HG03064 (cell line): ENCODE data around the gene ZNF688.
A peak's percentile ranks its signal among the peaks of the same experiment; 100 is the strongest.

Experiments
- ATAC-seq: cut with Tn5 transposase; IDR thresholded peaks from one replicate; pipeline ENCODE4 v1.9.1; 2021; ENCODE audit warnings: low read depth; ENCODE audit not compliant: unreplicated experiment

Gene ZNF688

DNA sequence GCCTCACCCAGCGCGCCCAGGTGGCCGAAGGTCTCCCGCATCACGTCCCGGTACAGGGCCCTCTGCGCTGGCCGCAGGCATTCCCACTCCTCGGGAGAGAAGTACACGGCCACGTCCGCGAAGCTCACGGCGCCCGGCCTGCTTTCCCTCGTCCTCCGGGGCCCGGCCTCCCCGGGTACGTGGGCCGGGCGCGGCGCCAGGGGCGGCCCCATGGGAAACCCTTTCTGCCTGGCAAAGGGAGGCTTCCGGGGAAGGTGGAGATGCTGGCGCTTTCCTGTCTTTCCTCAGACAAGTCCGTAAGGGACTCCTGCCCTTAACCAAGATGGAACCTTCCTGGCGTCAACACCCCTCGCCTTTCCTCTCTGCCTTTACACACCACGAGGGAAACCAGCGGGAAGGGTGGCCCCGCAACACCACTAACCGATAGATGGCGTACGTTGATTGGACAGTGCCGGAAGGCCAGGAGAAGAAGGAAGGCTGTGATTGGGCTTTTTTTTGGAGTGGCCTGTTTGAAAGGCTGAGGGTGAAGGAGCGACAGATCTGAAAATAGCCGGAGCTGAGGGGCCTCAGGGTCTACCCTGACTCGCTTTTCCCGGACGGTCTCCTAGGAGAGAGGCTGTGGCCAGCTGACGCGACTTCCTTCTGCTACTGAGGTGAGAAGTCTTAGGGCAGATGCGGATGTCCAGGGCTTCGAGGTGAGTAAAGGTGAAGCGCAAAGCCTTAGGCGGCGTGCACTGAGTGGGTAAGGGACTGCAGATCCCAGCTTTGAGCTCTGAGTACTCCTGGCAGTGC is 14.1 kb upstream of the ZNF688 start, which contains the start of gene ZNF785:
Gene ZNF785, minus strand, starts transcription at position 298 of the 792 bp plus-strand sequence. Its CDS starts 86 bp downstream, at position 212.
- ATAC-seq = peak; percentile 64

DNA sequence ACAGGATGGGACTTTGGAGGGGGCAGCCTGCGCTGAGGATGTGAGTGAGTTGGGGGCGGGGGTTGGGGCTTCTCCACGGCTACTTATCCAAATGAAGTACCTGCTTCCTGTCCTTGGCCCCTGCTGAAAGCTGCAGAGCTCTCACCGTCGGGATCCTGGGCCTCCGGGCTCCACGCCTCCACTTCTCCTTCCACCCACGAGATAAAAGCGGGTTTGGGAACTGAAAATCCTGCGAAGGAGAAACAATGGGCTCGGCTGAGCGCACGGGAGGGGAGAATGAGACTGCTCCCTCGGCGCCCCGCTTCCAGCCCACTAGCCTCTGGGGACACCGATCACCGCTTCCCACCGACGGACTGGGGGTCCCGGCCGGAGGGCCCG is 13.5 kb upstream of the ZNF688 start:
- ATAC-seq = peak; percentile 26

DNA sequence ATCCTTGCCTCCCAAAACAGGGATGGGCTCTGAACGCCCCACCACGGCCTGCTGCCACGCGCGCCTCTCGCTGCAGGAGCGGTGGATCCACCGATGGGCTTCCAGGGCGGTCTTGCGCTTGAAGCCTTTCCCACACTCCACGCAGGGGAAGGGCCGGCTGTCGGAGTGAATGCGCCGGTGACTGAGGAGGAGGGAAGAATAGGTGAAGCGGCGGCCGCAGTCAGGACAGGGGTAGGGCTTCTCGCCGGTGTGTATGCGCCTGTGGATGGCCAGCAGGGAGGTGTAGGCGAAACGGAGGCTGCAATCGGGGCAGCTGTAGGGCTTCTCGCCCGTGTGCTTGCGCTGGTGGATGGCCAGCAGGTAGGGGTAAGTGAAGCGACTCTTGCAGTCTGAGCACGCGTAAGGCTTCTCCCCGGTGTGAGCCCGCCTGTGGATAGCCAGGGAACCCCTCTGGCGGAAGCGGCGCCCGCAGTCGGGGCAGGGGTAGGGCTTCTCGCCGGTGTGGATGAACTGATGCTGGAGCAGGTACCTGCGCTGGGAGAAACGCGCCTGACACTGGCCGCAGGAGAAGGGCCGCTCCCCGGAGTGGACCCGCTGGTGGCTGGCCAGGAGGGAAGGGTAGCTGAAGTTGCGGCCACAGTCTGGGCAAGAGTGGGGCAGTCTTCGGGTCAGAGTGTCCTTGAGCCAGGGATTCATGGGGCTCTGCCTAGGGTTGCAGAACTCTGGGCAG is 11.3 kb upstream of the ZNF688 start:
- no peak for ATAC-seq

DNA sequence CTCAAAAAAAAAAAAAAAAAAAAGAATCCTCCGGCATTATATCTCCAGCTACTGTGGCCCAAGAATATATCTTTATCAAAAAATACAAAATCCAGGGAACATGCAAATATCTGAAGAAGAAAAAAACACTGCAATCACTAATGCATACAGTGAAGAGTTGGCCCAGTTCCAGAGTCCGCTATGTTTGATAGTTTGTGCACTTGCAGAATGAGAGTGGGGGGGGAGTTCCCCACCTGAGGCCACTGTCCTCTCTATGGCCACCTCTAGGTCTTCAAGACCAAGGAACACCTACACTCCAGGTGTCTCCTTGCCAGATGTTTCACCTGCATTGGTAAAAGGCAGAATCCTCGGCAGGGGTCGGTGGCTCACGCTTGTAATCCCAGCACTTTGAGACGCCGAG is 9.9 kb upstream of the ZNF688 start:
- no peak for ATAC-seq

DNA sequence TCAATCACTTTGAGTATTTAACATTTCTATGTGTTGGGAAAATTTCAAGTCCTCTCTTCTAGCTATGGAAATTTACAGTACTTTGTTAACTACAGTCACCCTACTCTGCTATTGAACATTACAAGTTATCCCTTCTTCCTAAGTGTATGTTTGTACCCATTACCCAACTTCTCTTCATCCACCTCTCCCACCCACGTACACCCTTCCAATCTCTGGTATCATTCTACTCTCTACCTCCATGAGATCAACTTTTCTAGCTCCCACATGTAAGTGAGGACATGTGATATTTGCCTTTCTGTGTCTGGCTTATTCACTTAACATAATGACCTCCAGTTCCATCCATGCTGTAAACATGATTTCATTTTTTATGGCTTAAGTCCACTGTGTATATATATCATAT is 3.2 kb upstream of the ZNF688 start:
- no peak for ATAC-seq

DNA sequence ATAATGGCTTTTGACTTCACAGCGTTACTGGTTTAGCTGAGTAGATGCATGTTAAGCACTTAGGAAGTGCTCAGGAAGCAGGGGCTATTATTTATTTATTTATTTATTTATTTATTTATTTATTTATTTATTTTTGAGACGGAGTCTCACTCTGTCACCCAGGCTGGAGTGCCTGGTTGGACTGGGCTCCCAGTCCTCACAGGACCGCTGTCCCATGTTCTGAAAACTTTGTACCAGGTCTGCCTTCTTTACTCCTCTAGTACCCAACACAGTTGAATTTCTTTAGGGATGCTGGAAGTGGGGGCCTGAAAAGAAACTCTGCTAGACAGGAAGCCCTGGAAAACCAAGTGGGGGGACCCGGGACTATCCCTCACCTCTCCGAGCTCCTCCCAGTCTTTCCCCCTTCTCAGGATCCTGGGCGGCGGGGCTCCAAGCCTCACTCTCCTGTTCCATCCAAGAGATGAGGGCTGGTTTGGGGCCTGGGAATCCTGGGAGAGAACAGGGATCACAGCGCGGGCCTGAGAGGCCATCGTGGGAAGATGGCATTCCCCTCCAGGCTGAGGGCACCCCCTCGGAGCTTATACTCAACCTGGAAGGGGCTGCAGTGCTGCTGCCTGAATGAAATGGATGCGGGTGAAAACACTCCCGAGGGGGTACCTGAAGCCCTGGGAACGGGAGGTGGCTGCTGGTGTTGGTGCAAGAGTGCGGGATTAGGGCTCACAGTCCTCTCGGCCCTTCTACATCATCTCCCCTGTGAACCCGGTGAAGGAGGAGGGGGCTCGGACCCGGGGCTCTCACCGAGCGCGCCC is 674 bp downstream of the ZNF688 start:
- no peak for ATAC-seq

DNA sequence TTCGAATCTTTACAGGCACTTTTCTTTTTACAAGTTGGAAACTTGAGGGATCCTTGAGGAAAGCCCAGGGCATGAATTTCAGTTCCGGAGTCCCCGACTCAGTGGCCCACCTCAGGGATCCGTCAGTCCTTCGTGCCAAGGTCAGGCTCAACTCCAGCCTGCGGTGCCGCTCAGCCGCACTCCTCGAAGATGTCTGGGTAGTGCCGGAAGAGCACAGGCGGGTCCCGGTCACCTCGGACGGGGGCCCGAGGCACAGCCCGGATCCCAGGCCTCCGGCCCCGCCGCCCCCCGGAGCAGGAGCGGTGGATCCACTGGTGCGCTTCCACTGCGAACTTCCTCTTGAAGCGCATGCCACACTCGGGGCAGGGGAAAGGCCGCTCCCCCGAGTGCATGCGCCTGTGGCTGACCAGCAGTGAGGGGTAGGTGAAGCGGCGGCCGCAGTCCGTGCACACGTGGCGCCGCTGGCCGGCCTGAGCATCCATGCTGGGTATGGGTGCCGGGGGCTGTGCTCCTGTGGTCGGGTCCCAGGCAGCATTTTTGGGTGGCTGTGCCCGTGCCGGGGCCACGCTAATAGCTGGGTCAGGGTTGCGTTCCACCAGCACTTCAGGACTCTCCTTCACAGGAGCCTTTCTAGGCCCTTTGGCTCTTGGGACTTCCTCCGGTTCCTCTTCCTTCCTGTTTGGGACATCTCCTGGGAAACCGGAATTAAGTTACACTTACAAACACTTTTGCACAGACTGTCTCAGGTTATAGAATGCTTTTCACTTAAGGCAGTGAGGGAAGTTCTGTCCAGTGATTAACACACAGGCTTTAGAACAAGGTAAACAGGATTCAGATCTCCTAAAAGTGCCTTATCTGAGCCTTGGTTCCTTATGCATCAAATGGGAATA is 1.5 kb downstream of the ZNF688 start:
- ATAC-seq = no peak

DNA sequence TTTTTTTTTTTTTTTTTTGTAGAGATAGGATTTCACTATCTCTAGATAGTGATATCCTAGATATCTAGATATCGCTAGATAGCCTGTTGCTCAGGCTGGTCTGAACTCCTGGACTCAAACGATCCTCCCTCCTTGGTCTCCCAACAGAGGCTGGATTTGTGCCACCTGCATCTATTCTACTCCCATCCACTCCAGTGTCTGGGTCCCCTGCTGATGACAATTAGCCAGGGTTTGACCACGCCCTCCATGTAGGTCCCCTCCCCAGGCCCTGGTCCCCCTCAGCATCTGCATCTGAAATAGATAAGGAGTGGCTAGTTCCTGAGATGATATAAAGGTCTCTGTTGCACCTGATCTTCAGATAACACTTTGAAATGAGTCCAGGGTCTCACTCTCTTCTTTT is 2.2 kb downstream of the ZNF688 start:
- no peak for ATAC-seq

DNA sequence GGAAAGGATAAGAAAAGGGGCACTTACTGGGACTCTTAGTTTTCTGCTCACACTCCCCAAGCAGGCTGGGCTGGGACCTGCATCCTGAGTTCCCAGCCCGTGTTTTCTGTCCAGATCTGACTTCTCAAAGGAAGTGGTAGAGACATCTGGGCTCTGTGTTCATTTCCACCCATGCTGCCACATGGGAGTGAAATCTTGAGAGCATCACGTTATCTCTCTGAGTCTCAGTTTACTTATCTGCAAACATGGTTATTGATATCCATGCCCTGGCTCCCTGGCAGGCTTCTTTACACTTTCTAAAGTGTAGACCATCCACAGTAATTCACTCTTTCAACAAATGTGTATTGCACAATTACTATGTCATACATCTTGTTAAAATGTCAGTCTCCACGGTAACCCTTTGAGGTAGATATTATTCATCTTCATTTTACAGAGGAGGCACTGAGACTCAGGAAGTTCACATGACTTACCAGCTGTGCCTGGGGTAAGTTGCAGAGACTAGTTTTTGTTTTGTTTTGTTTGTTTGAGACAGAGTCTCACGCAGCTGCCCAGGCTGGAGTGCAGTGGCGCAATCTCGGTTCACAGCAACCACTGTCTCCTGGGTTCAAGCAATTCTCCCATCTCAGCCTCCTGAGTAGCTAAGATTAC is 3.4 kb downstream of the ZNF688 start:
- ATAC-seq = no peak

DNA sequence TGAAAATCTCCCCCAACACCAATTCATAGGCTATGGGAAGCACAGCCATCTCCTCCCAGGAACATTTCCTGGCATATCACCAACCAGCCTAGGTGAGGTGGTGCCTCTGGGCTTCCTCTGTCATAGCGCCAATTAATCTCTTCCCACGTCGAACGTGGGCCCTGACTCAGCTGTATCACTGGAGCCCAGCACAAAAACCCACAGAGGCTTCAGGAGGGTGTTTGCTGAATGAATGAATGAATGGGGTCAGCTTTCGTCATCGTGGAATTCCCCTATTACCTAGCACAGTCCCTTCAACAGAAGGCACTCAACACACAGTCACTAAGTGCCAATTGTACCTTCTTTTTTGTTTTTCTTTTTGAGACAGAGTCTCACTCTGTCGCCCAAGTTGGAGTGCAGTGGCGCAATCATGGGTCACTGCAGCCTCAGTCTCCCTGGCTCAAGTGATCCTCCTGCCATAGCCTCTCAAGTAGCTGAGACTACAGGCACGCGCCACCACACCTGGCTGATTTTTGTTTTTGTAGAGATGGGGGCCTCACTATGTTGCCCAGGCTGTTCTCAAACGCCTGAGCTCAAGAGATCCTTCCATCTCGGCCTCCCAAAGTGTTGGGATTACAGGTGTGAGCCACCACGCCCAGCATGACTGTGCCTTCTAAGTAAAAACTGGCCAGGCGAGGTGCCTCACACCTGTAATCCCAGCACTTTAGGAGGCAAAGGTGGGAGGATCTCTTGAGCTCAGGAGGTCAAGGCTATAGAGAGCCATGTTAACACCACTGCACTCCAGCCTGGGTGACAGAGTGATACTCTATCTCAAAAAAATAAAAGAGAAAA is 4.1 kb downstream of the ZNF688 start:
- no peak for ATAC-seq

DNA sequence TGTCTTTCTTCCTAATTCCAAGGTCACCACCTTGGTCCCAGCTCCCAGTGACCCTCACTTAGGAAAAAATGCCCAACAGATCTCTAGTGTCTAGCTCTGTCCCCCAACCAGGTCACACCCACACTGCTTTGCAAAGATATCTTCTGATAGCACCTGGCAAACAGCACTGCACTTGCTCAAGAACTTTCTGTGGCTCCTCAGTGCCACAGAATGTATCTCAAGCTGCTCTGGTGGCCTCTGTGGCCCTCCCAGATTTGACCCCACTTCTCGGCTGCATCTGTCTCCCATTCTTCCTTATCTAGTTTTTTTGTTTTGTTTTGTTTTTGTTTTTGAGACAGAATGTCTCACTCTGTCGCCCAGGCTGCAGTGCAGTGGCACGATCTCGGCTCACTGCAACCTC is 5.0 kb downstream of the ZNF688 start:
- no peak for ATAC-seq

DNA sequence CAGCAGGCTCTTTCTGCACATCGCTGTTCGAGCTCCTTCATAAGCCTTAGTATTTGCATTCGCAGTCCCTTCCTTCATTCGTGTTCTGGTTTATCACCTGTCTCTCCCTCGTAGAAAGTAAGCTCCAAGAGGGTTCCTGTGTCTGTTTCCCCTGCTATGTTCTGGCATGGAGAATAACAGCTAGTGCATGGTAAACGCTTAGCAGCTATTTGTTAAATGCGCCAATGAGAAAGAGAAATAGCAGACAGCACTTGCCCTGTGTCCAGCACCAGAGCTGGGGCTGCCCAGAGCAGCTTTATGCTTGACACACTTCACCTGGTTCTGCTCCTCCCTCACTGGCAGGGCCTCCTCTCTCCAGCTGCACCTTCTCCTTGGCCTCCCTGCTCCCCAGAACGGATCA is 5.5 kb downstream of the ZNF688 start:
- no peak for ATAC-seq

DNA sequence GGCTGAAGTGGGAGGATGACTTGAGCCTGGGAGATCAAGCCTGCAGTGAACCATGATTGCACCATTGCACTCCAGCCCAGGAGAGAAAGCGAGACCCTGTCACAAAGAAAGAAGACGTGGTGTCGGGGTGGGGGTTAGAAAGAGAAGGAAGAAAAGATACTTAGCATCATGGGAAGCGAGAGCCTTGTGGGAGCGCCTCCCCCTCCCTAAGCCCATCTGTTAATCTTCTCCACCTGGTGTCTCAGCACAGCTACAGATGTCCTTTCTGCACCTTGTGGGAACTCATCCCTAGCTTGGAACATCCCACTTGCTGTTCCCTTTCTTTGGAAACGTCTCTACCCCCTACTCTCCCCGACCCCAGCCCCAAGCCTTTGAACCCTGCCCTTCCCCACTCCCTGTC is 6.0 kb downstream of the ZNF688 start:
- no peak for ATAC-seq

DNA sequence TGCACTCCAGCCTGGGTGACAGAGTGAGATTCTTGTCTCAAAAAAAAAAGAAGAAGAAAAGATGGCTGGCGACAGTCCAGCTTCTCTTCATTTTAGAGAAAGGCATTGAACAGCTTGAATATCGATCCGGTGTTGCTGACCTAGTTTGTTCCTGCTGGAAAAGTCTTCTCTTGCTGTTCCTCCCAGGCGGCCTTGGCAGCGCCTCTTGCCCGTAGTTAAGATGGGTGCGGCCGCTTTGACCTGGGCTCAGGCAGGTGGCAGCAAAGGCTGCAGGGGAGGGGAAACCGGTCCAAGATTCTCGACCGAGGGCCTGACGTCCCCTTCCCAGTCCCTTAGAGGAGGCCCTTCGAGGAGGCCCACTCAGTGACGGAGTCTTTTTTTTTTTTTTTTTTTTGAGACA is 9.5 kb downstream of the ZNF688 start:
- ATAC-seq = no peak

DNA sequence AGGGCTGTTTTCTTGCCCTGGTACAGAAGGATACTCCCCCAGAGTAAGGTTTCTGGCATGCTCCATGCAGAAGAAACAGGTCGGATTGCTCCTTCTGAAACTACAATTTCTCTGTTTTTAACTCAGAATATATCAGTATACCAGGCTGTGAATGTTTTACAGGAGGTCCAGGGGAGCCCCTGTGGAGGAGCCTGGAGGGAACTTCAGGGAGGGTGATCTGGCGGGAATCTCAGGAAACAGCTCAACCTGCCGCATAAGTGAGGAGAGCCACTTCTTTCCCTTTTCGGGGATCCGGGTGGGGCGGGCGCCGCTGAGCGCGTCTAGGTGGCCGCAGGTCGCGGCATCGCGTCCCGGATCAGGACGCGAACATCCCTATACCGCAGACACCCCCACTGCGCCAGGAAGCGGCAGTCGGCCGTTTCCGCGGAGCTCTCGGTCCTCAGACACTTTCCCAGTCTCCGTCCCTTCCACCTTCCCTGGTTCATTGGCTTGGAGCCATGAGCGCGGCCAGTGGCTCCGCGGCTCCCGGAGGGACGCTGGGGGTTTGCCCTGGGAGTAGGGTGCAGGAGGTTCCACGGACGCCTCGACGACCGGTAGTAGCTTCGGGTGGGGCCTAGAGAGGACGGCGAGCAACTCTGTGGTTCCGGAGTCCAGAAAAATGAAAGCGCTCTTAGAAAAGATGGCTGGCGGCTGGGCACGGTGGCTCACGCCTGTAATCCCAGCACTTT is 10.3 kb downstream of the ZNF688 start:
- no peak for ATAC-seq

DNA sequence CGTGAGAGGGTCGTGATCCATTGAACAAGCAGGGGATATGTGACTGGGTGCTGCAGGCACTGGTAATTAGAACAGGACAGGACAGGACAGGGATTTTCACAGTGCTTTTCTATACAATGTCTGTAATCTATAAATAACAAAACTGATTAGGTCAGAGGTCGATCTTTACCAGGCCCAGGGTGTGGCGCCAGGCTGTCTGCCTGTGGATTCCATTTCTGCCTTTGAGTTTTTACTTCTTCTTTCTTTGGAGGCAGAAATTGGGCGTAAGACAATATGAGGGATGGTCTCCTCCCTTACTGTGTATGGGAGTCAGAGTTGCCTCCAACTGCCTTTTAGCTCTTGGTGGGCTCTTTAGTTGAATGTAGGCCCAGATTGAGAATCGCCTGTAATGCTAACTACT is 11.8 kb downstream of the ZNF688 start:
- ATAC-seq = no peak

DNA sequence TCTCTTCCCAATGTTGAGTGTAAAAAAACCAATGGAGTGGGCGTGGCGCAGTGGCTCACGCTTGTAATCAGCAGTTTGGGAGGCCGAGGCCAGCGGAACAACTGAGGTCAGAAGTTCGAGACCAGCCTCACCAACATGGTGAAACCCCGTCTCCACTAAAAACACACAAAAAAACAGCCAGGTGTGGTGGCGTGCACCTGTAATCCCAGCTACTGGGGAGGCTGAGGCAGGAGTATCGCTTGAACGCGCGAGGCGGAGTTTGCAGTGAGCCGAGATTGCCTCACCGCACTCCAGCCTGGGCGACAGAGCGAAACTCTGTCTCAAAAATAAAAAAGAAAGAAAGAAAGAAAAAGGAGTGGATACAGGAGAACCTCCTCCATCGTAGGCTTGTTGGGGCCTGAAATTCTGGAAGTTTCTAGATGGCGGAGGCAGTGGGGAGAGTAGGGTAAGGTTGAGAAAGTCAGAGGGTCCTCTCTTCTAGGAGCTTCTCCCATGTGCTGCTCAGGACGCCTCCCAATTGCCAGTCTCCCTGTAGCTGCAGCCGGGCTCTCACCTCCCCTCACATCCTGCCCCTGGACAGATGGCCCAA is 12.6 kb downstream of the ZNF688 start:
- no peak for ATAC-seq
